Eye (tissue), 1 donor: ENCODE results near the gene SLC25A29.
"Not testable (repeated sequence)": the region's sequence is repeated elsewhere in the genome, so short reads cannot be mapped to it uniquely, and the experiment has no call there.

Experiments
- DNase-seq: peaks from one replicate; pipeline ENCODE4 v3.0.0-alpha.2; 2015

Gene SLC25A29

DNA sequence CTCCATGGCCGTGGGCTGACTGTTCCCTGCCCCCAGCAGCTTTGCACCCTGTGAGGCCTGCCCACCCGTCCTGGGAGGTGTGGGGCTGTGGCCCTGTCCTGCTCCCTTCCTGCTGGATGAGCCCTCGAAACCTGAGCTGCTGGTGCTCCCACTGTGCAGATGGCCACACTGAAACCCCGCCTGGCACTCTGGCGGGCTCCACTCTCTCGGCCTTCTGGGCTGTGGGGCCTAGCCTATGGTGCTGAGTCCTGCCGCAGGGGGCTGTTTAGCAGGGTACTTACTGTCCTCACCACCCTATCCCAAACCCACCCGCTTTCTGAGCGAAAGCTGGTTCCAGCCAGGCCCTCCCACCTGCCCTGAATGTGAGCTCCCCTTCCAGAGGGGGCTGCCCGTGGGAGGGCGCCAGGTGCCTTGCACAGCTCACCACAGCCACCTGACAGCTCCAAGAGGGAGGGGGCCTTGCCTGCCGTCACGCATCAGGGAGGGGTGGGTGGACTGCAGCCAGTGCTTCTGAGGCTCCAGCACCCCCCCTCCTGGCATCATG, 24.2 kb upstream of the SLC25A29 start:
- no peak for DNase-seq

DNA sequence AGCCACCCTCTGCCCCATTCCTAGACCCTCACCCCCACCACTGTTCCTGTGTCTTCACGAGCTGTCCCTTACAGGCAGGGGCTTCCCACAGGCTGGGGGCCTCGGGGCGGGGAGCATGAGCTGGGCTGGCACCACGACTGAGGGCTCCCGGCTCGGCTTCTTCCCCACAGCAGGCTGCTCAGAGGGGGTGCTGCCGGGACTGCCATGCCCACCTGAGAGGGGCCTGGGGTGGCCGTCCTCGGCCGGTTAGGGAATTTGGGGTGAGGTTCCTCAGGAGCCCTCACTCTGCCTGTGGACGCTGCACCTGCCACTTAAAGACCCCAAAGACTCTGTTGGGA, 23.7 kb upstream of the SLC25A29 start:
- no peak for DNase-seq

DNA sequence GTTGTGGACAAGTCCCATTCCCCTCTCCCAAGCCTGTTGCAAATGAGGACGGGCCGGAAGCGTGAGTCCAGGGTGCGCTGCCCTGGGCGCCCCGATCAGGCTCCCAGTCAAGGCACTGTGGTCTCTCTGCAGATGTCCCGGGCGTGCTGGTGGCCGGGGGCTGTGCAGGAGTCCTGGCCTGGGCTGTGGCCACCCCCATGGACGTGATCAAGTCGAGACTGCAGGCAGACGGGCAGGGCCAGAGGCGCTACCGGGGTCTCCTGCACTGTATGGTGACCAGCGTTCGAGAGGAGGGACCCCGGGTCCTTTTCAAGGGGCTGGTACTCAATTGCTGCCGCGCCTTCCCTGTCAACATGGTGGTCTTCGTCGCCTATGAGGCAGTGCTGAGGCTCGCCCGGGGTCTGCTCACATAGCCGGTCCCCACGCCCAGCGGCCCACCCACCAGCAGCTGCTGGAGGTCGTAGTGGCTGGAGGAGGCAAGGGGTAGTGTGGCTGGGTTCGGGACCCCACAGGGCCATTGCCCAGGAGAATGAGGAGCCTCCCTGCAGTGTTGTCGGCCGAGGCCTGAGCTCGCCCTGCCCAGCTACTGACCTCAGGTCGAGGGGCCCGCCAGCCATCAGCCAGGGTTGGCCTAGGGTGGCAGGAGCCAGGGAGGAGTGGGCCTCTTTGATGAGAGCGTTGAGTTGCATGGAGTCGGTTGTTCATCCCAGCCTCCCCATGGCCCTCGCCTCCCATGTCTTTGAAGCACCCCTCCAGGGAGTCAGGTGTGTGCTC, 23.2 kb upstream of the SLC25A29 start:
- DNase-seq = no peak

DNA sequence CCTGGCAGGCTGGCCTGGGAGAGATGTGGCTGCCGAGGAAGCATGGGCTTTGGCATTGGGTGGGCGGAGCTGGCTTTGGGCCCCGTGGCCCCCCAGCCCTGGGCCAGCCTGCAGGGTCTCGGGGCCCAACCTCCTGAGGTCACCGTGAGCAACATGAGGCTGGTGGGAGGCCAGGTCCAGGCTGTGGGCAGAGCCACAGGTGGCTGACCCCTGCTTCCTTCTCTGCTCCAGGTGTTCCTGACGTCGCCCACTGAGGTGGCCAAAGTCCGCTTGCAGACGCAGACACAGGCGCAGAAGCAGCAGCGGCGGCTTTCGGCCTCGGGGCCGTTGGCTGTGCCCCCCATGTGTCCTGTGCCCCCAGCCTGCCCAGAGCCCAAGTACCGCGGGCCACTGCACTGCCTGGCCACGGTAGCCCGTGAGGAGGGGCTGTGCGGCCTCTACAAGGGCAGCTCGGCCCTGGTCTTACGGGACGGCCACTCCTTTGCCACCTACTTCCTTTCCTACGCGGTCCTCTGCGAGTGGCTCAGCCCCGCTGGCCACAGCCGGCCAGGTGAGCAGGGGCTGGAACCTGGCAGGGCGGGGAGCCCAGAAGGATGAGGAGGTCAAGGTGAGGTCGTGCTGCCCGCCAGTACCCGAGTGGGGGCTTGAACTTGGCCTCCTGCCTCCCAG, 22.4 kb upstream of the SLC25A29 start:
- DNase-seq = no peak

DNA sequence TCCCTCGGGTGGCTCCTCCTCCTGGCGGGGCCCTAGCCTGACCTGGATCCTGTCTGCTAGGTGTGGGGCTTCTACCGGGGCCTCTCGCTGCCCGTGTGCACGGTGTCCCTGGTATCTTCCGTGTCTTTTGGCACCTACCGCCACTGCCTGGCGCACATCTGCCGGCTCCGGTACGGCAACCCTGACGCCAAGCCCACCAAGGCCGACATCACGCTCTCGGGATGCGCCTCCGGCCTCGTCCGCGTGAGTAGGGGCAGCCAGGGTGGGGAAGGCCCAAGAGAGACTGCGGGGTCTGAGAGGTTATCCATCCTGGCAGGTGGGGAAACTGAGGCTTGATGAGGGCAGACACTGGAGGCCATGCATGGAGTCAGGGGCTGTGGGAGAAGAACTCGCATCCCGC, 20.9 kb upstream of the SLC25A29 start:
- no peak for DNase-seq

DNA sequence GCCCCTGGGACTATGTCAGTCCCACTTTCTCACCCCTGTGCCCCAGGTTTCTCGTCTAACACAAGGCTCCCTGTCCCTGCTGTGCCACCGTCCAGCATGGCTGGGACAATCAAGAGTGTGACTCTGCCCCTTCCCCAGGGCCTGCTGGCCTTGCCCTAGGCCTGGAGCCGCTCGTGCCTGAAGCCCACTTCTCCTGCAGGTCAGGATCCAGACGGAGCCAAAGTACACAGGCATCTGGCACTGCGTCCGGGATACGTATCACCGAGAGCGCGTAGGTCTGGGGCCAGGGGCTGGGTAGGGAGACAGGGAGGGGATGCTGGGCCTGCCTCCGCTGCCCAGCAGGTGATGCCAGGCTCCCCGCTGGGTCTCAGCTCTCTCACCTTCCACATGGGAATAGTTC, 19.7 kb upstream of the SLC25A29 start:
- no peak for DNase-seq

DNA sequence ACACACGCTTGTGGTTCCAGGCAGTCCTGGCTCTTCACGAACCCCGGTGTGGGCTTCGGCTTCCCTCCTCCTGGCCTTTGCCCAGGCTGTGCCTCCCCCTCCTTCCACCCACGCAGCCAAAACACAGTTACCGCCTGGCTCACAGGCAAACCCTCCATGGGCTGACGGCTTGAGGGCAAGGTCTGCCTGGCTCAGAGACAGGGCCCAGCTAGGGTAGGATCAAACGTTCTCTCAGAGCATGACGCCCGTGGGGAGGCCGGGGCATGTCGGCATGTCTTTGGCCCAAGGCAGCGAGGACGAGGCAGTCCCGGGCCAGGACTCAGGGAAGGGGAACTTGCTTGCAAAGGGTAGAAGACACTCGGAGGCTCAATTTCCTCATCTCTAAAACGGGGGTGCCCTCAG, 19.0 kb upstream of the SLC25A29 start:
- DNase-seq = no peak

DNA sequence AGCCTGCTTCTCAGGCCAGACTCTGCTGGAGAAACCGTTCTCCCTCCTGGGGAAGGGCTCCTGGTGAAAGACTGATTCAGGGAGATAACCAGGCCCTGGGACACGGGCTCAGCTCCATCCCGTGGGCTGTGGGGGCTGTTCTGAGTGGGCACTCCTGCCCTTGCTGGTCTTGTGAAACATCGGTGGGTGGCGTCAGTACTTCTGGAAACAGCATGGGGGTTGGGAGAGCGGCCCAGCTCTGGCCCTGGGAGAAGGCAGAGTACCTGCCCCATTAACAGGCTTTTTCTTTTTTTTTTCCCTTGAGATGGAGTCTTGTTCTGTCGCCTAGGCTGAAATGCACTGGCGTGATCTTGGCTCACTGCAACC, 17.7 kb upstream of the SLC25A29 start:
- DNase-seq = no peak

DNA sequence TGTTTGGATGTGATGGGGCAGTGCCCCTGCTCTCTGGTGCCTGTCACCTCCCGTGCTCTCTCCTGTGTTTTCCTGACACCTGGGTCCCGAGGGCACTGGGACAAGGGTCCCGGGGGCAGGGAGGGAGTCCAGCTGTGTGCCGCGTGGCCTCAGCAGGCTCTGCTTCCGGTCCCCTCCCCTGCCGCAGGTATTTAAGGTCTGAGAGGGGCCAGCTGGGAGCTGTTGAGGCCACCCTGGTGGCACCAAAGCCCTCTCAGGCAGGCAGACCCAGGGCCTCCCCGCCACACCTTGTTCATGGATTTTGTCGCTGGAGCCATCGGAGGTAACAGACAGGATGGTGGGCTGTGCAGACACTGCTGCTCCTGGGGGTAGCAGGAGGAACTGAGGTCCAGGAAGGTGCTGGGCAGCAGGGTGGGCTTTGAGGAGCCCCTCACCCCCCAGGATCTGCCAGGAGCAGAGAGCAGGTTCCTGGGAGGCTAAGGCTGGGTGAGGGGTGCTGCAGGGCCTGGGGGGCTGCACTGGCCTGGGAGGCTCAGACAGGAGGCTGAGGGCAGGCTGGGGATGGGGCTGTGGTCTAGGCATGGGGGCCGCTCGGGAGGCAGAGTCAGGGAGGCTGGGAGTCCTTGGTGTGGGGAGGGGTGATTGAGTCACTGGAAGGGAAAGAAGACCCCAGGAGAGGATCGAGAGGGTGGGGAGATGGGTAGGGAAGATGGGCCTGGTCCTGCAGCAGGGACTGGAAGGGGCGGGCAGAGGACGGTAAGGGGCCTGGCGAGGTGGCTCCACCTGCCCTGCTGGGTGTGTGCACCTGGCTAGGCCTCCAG, 17.1 kb upstream of the SLC25A29 start, which contains the start of gene SLC25A47:
SLC25A47 (plus strand) TSS at position 219 of the 821 bp plus-strand sequence; CDS start at position 295, 76 bp downstream.
- no peak for DNase-seq

DNA sequence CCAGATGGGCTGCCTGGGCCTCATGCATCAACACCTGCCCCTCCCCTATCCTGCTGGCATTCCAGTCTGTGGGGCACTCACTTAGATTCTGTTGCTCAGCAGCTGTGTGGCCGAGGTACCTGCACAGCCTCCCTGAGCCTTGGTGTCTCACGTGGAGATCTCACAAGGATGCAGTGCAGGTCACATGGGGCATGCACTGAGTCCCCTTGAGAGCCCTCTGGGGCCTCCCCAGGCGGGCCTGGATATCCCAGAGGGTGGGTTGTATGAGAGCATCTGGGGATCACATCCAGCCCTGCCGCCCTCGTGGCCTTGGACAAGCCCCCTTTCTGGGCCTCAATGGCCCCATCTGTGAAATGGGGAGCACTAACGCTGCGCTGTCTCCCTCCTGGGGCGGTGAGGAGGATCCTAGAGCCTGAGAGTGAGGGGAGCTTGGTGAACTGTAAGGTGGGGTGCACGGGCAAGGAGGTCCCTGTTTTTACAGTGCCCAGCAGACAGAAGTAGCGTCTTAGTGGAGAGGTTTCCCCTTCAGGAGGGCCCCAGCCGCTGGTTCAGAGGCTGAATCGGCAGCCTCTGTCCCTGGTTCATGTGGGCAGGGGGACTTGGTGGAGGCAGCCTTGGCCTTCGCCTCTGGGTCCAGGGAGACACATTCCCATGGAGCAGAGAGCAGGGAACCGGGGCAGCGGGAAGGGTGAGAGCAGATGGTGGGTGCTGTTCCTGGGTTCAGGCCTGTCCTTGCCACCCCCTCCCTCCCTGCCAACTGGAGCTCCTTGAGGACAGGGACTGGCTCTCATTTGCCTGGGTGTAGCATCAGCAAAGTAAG, 16.1 kb upstream of the SLC25A29 start:
- no peak for DNase-seq

DNA sequence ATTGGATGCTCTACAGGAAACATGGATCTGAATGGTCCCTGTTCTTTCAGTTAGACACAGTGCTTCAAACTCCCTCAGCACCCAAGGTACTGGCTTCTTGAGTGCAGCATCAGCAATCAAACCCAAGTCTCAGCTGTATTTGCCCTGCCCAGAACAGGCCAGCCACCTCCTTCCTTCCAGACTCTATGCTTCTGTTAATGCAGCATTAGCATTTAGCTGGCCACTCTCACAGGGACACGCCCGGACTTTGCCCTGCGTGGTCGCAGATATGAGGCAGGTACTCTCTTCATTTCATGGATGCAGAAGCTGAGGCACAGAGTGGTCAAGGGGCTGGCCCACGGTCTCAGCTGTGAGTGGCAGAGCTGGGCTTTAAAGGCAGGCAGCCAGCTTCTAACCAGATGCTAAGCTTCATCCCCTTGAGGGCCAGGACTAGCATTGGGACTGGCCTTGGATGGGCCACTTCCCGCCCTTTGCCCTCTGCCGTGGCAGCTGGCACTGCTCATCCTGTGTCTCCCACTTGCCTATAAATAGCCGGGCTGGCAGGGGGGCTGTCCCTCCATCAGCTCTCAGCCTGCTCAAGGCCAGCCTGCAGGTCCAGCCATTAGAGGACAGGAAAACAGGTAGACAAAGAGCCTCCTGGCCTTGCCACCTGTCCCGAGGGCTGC, 15.4 kb upstream of the SLC25A29 start:
- DNase-seq = no peak

DNA sequence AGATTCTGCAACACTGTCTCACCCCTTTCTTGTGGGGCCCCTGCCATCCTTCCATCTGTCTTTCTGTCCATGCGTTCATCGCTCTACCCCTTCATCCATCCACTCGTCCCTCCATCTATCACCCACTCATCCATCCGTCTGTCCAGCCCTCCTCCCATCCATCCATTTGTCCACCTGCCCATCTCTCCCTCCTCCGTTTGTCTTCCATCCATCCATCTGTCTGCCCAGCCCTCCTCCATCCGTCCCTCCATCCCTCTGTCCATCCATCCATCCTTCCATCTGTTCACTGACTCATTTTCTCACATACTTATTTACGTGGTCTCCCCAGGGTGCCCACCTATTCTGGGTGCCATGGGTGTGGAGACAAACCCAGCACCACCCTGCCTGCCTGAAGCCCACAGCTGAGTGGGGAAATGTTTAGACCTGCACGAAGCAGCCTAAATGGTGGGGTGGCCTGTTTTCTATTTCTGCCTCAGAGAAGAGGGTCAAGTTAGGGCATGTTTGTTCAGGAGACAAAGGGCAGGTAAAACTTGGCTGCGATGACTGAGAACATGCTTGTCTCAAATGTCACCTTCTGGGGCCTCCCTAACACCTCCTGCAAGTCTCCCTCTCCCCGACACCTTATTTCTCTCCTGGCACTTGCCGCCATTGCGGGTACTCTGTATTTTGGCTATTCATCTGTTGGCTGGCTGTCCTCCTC, 14.1 kb upstream of the SLC25A29 start:
- no peak for DNase-seq

DNA sequence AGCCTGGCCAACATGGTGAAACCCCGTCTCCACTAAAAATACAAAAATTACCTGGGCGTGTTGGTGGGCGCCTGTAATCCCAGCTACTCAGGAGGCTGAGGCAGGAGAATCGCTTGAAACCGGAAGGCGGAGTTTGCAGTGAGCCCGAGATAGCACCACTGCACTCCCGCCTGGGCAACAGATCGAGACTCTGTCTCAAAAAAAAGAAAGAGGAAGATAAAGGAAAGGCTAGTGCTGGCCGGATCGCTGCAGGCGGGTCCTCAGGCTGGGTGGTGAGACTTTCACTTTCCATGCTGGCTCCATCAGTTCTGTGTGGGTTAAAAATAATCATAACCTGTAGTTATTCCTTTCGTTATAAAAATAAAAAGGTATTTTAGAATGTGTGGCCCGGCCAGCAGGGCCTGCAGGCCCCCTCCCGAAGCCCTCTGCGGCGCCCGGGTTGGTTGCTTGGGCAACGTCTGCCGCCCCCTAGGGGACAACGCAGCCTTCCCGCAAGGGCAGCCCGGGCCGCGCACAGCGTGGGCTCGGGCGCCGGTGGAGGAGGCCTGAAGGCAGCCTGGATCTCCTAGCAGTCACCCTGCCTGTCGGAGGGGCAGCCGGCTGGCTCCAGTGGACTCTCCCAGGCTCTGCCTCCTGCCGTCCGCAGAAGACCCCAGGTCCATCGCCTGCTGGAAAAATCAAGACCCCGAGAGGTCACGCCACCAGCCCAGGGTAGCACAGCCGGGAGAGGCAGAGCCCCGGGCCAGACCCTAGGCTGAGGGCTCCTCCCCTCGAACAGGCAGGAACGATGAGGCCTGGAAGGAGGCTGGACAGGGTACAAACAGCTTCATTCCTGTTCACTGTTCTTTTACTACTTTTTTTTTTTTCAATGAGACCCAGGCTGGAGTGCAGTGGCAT, 11.9 kb upstream of the SLC25A29 start:
- DNase-seq = peak; percentile 63

DNA sequence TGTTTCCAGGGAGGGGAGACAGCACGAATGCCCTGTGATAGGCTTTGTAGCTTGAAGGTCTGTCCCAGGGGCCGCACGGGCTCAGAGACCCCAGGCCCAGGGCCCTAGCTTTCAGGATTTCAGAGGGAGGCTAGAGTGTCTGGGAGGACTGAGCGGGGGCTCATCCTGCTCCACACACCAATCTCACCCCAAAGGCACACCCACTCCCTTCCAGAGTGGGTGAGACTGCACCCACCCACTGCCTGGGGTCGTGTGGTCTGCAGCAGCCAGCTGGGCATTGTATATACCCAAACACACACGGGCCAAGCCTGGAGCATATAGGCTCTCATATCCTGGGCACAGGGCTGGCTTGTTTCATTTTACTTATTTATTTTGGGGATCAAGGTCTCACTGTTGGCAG, 11.1 kb upstream of the SLC25A29 start:
- DNase-seq = no peak

DNA sequence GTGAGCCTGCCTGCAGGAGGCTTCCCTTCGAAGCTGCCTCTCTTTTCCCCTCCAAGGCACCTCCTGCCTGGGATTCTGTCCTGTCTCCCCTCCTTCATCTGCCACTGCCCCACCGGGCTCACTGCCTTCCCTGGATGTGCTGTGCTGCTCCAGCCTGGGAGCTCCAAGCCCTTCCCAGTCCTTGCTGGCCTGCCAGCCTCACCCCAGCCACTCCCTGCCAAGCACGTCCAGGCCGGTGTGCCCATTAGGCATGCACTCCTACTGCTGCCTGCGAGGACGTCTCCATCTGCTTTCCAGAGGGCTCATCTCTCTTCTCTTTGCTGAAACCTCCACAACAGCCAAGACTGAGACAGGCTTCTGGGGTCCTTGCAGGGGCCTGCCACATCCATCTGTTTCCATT, 8.5 kb upstream of the SLC25A29 start:
- no peak for DNase-seq

DNA sequence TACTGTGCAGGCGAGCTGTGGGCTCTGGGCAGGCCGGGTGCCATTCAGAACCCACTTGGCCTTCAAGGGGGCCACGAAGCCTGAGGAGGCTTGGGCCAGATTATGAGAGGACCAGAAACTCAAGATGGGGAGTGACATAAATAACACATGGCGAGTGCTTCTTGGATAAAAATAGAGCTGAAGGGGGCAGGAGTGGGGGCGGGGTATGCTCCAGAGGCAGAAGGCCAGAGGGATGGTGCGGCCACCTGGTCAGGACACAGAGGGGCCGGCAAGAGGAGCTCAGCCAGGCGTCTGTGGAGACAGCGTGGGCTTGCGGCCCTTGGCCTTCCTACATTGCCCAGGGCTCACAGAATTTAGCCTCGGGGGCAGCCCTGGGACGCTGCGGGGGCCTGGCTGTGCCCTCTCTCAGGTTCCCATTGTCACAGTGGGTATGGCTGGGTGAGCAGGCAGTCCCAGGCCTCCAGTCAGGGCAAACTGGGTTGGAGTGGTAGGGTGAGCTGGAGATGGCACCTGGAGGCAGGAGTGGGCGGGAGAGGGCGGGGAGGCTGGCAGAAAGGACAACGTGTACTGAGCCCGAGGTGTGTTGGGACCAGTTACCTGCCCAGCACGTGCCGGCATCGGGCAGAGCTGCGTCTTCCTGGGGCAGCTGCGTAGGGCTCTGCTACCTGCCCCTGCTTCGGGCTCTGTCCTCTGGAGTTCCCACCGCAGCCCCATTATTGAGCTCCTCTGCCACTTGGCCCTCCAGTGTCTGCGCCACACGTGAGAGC, 7.4 kb upstream of the SLC25A29 start:
- DNase-seq = no peak

DNA sequence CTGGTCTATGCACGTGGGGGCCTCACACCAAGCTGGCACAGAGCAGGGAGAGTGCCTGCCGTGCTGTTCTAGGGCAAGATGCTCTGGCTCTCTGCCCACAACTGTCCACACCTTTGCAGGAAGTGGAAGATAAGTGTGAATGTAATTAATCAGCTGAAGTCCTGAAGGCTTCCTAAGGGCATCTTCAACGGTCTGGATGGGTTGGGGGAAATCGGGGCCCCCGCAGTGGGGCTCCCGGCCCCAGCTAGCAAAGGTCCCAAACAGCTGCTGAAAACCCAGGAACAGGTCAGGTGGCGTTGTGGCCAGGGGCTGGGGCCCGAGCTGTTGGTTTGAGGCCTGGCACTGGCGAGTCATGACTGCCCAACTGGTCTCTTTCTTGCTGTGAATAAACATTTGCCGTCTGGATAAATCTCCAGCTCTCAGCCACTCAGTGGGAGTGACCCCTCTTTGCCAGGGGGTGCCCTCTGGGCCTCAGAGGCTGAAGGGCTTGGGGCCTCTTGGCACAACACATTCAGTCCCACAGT, 6.7 kb upstream of the SLC25A29 start:
- no peak for DNase-seq

DNA sequence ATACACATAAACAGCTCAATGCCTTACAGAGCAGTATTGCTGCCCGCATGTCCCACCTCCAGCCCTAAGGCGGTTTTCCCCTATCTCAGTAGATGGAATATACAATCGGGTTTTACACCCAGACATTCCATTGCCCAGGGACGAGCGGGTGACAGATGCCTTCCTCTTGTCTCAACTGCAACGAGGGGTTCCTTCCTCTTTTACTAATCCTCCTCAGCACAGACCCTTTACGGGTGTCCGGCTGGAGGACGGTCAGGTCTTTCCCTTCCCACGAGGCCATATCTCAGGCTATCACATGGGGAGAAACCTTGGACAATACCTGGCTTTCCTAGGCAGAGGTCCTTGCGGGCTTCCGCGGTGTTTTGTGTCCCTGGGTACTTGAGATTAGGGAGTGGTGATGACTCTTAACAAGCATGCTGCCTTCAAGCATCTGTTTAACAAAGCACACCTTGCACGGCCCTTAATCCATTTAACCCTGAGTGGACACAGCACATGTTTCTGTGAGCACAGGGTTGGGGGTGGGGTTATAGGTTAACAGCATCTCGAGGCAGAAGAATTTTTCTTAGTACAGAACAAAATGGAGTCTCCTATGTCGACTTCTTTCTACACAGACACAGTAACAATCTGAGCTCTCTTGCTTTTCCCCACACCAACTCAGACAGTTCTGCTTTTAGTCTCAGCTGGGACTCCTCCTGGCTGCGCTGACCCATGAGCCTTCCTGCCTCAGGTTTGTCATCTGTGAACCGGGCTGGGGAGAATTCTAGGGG, 6.0 kb upstream of the SLC25A29 start:
- not testable (repeated sequence) for DNase-seq
